ENCODE measurements around the gene ABCA10. TPM values are rescaled to one million over a fixed set of nuclear protein-coding genes. Genes with fewer than 3 reads are reported as not detected.

Gene ABCA10
- total and polyA plus RNA-seq, 2 of the 13 experiments (the other 11 are each of a cell fraction or from before 2014, with no cell fraction given), result 0.02 to 0.08 TPM

GRCh38 chr17:69111794-69112193, 116.8 kb downstream of the ABCA10 start:
- ATAC-seq, result no peak
- ChIA-PET POLR2A (no interaction called here), CTCF (ENCODE audit: low intra/inter-chr PET ratio, low total read pairs) (no interaction called here)
- H3K9me3 ChIP-seq (ENCODE audit: low read length), result no peaks in the 10 kb centered on the region
- no peak overlapping the region for H2AFZ ChIP-seq (ENCODE audit: low read length)
- no peak for FAIRE-seq
- H3K27ac ChIP-seq (ENCODE audit: extremely low read length, insufficient read depth, low read length), result no peak overlapping the region
- H3K4me2 ChIP-seq (ENCODE audit: low read depth, low read length), result no peak overlapping the region
- intact Hi-C loops (cut with micrococcal nuclease; ENCODE audit: unreplicated experiment), result no loop called here
- no peak overlapping the region for H3K4me3 ChIP-seq (replicated peaks in 1 of 3; ENCODE audit: insufficient read depth in 1 of 3, low read depth in 2 of 3, low read length in 3 of 3)
- no TSS peak for BruUV-seq (replicated peaks)
- 6% methylated on average over 1 of the region's 1 CpG for WGBS (ENCODE audit: low lambda C conversion rate)
- H3K9ac ChIP-seq (ENCODE audit: insufficient read depth, low read depth, low read length), result no peak overlapping the region
- no peaks in the 10 kb centered on the region for H3K79me2 ChIP-seq (ENCODE audit: insufficient read depth, low read length)
- no peaks in the 10 kb centered on the region for H3K36me3 ChIP-seq (replicated peaks in 1 of 2; ENCODE audit: control insufficient read depth in 1 of 2, insufficient read depth in 2 of 2, low read length in 2 of 2)
- no peaks in the 10 kb centered on the region for H3K27me3 ChIP-seq (ENCODE audit: control insufficient read depth in 1 of 2, insufficient read depth in 2 of 2, low read length in 2 of 2)
- no peaks in the 10 kb centered on the region for H3K4me1 ChIP-seq (ENCODE audit: insufficient read depth, low read length)
- no peaks in the 10 kb centered on the region for H4K20me1 ChIP-seq (ENCODE audit: insufficient read depth, low read length)
- no peak for DNase-seq (ENCODE audit: low spot score)
- in situ Hi-C loops (cut with HindIII; ENCODE audit: extremely low pct_ligation_motif_present, low pct_unique_long_range_greater_than_20kb), result no loop called here
- TF ChIP-seq JARID2 (CRISPR knock-in tag; IDR thresholded peaks at IDR 0.05; ENCODE audit: insufficient replicate concordance) (no peak), ZNF224 (CRISPR knock-in tag; IDR thresholded peaks at IDR 0.05) (no peak), ONECUT2 (CRISPR knock-in tag; IDR thresholded peaks at IDR 0.05) (no peak), REL (CRISPR knock-in tag; conservative IDR thresholded peaks at IDR 0.05) (no peak), PPARG (CRISPR knock-in tag; conservative IDR thresholded peaks at IDR 0.05) (no peak), NCOR1 (IDR thresholded peaks at IDR 0.05; ENCODE audit: borderline replicate concordance, low read length) (no peak), ZHX2 (IDR thresholded peaks at IDR 0.05; ENCODE audit: low read depth) (no peak), ZHX2 (CRISPR knock-in tag; IDR thresholded peaks at IDR 0.05; ENCODE audit: borderline replicate concordance) (no peak), GABPB1 (CRISPR knock-in tag; IDR thresholded peaks at IDR 0.05) (no peak)
